WI38 (cell line): ENCODE results near the gene SAXO2.
"Not testable (repeated sequence)": the region's sequence is repeated elsewhere in the genome, so short reads cannot be mapped to it uniquely, and the experiment has no call there.

Source experiments
- H3K4me3 ChIP-seq: 2 replicates; pipeline ENCODE4 v1.5.1; 2011; ENCODE audit warnings: low read depth, mild to moderate bottlenecking, control low read depth, low read length

SAXO2 gene

GRCh38 chr15:82322488-82322887, 59.9 kb downstream of the SAXO2 start:
- H3K4me3 ChIP-seq, result not testable (repeated sequence)

GRCh38 chr15:82324831-82325230, 62.2 kb downstream of the SAXO2 start:
- H3K4me3 ChIP-seq, result not testable (repeated sequence)

- H3K4me3 ChIP-seq, result not testable (repeated sequence)
Observed at GRCh38 chr15:82325646-82326045, 63.0 kb downstream of the SAXO2 start.

GRCh38 chr15:82326896-82327295, 64.3 kb downstream of the SAXO2 start:
- H3K4me3 ChIP-seq, result not testable (repeated sequence)

- not testable (repeated sequence) for H3K4me3 ChIP-seq
Observed at GRCh38 chr15:82327372-82327771, 64.8 kb downstream of the SAXO2 start.

GRCh38 chr15:82329039-82329438, 66.4 kb downstream of the SAXO2 start:
- not testable (repeated sequence) for H3K4me3 ChIP-seq

- H3K4me3 ChIP-seq, result not testable (repeated sequence)
Observed at GRCh38 chr15:82330921-82331320, 68.3 kb downstream of the SAXO2 start.

GRCh38 chr15:82331576-82332304, 69.1 kb downstream of the SAXO2 start:
- not testable (repeated sequence) for H3K4me3 ChIP-seq

- not testable (repeated sequence) for H3K4me3 ChIP-seq
Observed at GRCh38 chr15:82332711-82333602, 70.3 kb downstream of the SAXO2 start.

- not testable (repeated sequence) for H3K4me3 ChIP-seq
Observed at GRCh38 chr15:82333603-82334553, 71.3 kb downstream of the SAXO2 start.
